ENCODE measurements around the gene KDM4E.

Gene KDM4E

GRCh38 chr11:95024958-95025357, at the start of gene KDM4E:
Gene KDM4E (plus strand): TSS chr11:95025258. CDS start chr11:95025558, 300 bp downstream.
- TF ChIP-seq GATA3 (IDR thresholded peaks at IDR 0.05; ENCODE audit: low read depth, low read length) (no peak), GATA2 (IDR thresholded peaks at IDR 0.05; ENCODE audit: low read depth, low read length) (no peak)

- TF ChIP-seq GATA2 (IDR thresholded peaks at IDR 0.05; ENCODE audit: low read depth, low read length) (no peak), GATA3 (IDR thresholded peaks at IDR 0.05; ENCODE audit: low read depth, low read length) (no peak)
Measured at GRCh38 chr11:94975599-94975998, 49.5 kb upstream of the KDM4E start.

- TF ChIP-seq GATA2 (IDR thresholded peaks at IDR 0.05; ENCODE audit: low read depth, low read length) (no peak), GATA3 (IDR thresholded peaks at IDR 0.05; ENCODE audit: low read depth, low read length) (no peak)
Measured at GRCh38 chr11:94987378-94987777, 37.7 kb upstream of the KDM4E start.

- TF ChIP-seq GATA2 (IDR thresholded peaks at IDR 0.05; ENCODE audit: low read depth, low read length) (no peak), GATA3 (IDR thresholded peaks at IDR 0.05; ENCODE audit: low read depth, low read length) (no peak)
Measured at GRCh38 chr11:94988748-94989147, 36.3 kb upstream of the KDM4E start.

GRCh38 chr11:94993400-94993943, 31.6 kb upstream of the KDM4E start:
- TF ChIP-seq GATA2 (IDR thresholded peaks at IDR 0.05; ENCODE audit: low read depth, low read length) (no peak), GATA3 (IDR thresholded peaks at IDR 0.05; ENCODE audit: low read depth, low read length) (no peak)

- TF ChIP-seq GATA2 (IDR thresholded peaks at IDR 0.05; ENCODE audit: low read depth, low read length) (no peak), GATA3 (IDR thresholded peaks at IDR 0.05; ENCODE audit: low read depth, low read length) (no peak)
Measured at GRCh38 chr11:94997437-94997836, 27.6 kb upstream of the KDM4E start.

- no peak for TF ChIP-seq GATA2 (IDR thresholded peaks at IDR 0.05; ENCODE audit: low read depth, low read length)
- TF ChIP-seq GATA3 (IDR thresholded peaks at IDR 0.05; ENCODE audit: low read depth, low read length): no peak
Measured at GRCh38 chr11:94998285-94998684, 26.8 kb upstream of the KDM4E start.

- TF ChIP-seq GATA3 (IDR thresholded peaks at IDR 0.05; ENCODE audit: low read depth, low read length): no peak
- no peak for TF ChIP-seq GATA2 (IDR thresholded peaks at IDR 0.05; ENCODE audit: low read depth, low read length)
Measured at GRCh38 chr11:95003716-95004115, 21.3 kb upstream of the KDM4E start.

- TF ChIP-seq GATA3 (IDR thresholded peaks at IDR 0.05; ENCODE audit: low read depth, low read length): no peak
- no peak for TF ChIP-seq GATA2 (IDR thresholded peaks at IDR 0.05; ENCODE audit: low read depth, low read length)
Measured at GRCh38 chr11:95005642-95006041, 19.4 kb upstream of the KDM4E start.

GRCh38 chr11:95011376-95011775, 13.7 kb upstream of the KDM4E start:
- TF ChIP-seq GATA3 (IDR thresholded peaks at IDR 0.05; ENCODE audit: low read depth, low read length) (no peak), GATA2 (IDR thresholded peaks at IDR 0.05; ENCODE audit: low read depth, low read length) (no peak)

- no peak for TF ChIP-seq GATA3 (IDR thresholded peaks at IDR 0.05; ENCODE audit: low read depth, low read length)
- TF ChIP-seq GATA2 (IDR thresholded peaks at IDR 0.05; ENCODE audit: low read depth, low read length): no peak
Measured at GRCh38 chr11:95014184-95014821, 10.8 kb upstream of the KDM4E start.

- TF ChIP-seq GATA2 (IDR thresholded peaks at IDR 0.05; ENCODE audit: low read depth, low read length): no peak
Measured at GRCh38 chr11:95016139-95016538, 8.9 kb upstream of the KDM4E start.

GRCh38 chr11:95028357-95028756, 3.3 kb downstream of the KDM4E start:
- no peak for TF ChIP-seq GATA3 (IDR thresholded peaks at IDR 0.05; ENCODE audit: low read depth, low read length)
- TF ChIP-seq GATA2 (IDR thresholded peaks at IDR 0.05; ENCODE audit: low read depth, low read length): no peak

- TF ChIP-seq GATA3 (IDR thresholded peaks at IDR 0.05; ENCODE audit: low read depth, low read length): no peak
Measured at GRCh38 chr11:95033051-95033450, 8.0 kb downstream of the KDM4E start.

- TF ChIP-seq GATA3 (IDR thresholded peaks at IDR 0.05; ENCODE audit: low read depth, low read length): no peak
- no peak for TF ChIP-seq GATA2 (IDR thresholded peaks at IDR 0.05; ENCODE audit: low read depth, low read length)
Measured at GRCh38 chr11:95035316-95035715, 10.3 kb downstream of the KDM4E start.

GRCh38 chr11:95042239-95042638, 17.2 kb downstream of the KDM4E start:
- no peak for TF ChIP-seq GATA3 (IDR thresholded peaks at IDR 0.05; ENCODE audit: low read depth, low read length)
- no peak for TF ChIP-seq GATA2 (IDR thresholded peaks at IDR 0.05; ENCODE audit: low read depth, low read length)
